ENCODE measurements around the gene HDAC2.
"Not testable (repeated sequence)": the region's sequence is repeated elsewhere in the genome, so short reads cannot be mapped to it uniquely, and the experiment has no call there.

Gene HDAC2

DNA sequence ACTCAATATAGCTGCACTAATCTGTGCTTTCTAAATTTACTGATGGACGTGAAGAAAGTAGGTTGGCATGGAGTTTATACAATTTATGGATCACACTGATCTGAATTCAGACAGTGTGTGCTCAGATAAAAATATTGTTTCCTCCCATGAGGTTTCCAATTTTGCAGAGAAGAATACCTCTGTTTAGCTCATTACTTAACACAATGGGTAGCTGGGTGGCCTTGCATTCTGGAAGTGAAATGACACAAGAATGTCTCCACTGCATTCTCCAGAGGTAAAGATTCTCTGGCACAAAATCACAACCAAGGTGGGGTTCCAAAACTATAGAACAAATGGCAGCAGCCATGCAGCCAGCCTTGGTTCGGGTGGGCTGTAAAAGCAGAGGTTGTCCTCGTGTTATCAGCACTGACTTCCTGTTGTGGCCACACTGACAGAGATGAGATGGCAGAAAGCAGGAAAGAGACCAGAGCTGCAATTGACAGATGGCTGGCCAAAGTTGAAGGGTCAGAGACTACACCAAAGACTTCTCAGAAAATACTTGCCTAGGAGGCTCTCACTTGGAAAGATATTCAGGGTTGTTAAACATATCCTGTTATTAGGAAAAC is 50.2 kb downstream of the HDAC2 start:
- no peak for DNase-seq (ENCODE audit: low read depth in 1 of 2, low spot score in 1 of 2)

- not testable (repeated sequence) for DNase-seq (ENCODE audit: low read depth in 1 of 2, low spot score in 1 of 2)
These were observed 60.7 kb downstream of the HDAC2 start for GRCh38 chr6:113910285-113910684.

DNA sequence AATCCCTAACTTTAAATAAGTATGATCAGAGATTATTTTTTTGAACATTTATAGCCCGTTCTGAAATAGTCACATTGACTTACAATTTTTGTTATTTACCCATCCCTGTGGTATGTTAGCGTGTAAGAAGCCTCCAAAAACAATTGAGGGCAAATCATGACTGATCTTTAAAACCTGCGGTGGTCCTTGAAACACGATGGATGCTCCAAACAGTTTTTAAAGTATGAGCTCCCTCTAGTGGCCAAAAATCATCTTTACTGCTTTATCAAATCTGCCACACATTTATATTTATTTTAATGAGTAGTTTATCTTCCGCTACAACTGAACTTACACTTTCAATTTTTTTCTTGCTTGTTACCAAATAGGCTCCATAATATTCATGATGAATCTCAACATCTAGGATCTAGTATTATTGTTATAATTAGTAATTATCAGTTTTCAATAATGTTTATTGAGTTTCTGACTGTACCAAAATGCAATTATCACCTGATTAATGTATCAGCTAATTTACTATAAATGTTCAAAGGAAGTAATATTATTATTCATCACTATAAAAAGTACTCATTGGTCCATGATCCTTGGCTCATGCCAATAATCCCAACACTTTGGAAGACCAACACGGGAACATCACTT is 61.6 kb downstream of the HDAC2 start:
- peak in 1 of 2 donors; percentile 24 for DNase-seq (ENCODE audit: low read depth in 1 of 2, low spot score in 1 of 2)

DNA sequence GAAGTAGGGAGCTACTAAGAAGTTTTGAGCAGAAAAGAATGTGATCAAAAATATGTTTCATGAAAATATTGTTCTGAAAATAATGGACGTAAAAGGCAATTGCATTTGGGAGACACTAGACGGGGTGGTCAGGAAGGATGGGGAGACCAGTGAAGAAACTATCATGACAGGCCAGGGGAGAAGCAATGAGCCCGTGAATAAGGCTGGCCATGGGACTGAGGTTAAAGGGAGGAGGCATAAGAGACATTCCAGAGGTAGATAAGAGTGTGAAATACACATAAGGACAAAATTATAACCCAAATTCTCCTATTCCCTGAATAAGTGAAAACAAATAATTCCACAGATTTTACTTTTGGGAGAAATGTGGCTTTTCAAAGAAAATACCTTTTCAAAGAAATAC is 62.1 kb downstream of the HDAC2 start:
- no peak for DNase-seq (ENCODE audit: low read depth in 1 of 2, low spot score in 1 of 2)

- no peak for DNase-seq (ENCODE audit: low read depth in 1 of 2, low spot score in 1 of 2)
These were observed 63.7 kb downstream of the HDAC2 start for GRCh38 chr6:113907102-113907815.

DNA sequence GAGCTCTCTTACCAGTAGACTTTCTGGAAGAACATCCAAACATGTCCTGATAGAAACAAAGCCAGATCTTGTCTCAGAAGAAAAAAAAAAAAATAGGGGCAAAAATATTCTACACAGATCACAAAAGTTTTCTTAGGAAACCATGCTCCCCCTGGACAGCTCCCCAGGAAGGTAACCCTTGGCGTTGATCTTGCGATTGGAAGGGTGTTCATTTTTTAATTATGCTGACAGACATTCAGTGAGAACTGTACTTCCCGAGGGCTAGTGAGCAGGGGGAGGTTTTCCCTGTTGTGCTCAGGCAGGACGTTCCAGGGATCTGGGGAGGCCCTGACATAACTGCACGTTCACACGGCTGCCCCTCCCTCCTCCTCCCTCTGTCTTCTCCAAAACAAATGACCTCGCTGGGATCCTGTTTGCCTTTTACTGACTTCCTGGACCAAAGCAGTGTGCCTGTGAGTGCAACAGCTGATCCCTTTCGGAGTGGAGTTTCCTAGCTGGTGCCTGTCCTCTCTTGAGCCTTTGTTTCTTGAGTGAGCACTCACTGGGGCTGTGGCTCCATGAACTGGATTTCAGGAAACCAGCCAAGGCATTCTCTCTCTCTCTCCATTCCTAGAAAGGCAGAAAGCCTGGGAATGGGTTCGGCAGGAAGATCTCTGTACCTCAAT is 67.2 kb downstream of the HDAC2 start:
- DNase-seq (ENCODE audit: low read depth in 1 of 2, low spot score in 1 of 2), result no peak

GRCh38 chr6:113901482-113901881 is 69.5 kb downstream of the HDAC2 start:
- DNase-seq (ENCODE audit: low read depth in 1 of 2, low spot score in 1 of 2), result no peak

- no peak for DNase-seq (ENCODE audit: low read depth in 1 of 2, low spot score in 1 of 2)
These were observed 76.0 kb downstream of the HDAC2 start for GRCh38 chr6:113894712-113895674.

DNA sequence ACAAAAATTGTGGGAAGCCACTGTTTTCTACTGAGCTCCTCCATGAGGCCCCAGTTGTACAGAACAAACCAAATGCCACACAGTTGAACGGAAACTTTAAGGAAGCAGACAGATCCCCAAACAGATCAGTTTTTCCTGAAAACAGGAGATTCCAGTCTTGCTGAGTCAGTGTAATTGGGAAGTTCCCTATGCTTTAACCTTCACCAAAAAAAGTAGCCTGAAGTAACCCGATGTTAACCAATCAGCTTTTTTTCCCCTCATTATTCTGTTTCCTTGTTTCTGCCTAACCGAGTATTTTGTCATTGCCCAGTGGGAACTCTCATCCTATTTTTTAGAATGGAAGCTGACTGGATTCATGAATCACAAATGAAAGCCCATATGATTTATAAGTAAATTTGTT is 77.1 kb downstream of the HDAC2 start:
- DNase-seq (ENCODE audit: low read depth in 1 of 2, low spot score in 1 of 2), result no peak

GRCh38 chr6:113893451-113893850 is 77.5 kb downstream of the HDAC2 start:
- DNase-seq (ENCODE audit: low read depth in 1 of 2, low spot score in 1 of 2), result no peak

- no peak for DNase-seq (ENCODE audit: low read depth in 1 of 2, low spot score in 1 of 2)
These were observed 81.9 kb downstream of the HDAC2 start for GRCh38 chr6:113888956-113889630.

- no peak for DNase-seq (ENCODE audit: low read depth in 1 of 2, low spot score in 1 of 2)
These were observed 82.5 kb downstream of the HDAC2 start for GRCh38 chr6:113888493-113888892.

DNA sequence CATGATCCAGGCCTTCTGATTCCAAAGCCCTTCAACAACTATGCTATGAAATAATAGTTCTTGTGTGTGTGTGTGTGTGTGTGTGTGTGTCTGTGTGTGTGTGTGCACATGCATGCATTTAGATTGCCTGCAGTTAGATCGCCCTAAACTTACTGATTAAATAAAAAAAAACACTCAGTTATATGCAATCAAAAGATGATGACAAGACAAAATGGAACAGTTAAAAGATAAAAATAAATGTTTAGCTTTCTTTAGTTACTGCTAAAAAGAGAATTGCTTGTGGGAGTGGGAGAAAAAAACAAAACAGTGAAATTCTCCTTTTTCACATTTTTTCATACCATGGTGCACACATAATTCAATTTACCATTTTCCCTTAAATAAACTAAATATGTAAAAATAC is 84.4 kb downstream of the HDAC2 start:
- DNase-seq (ENCODE audit: low read depth in 1 of 2, low spot score in 1 of 2), result no peak

DNA sequence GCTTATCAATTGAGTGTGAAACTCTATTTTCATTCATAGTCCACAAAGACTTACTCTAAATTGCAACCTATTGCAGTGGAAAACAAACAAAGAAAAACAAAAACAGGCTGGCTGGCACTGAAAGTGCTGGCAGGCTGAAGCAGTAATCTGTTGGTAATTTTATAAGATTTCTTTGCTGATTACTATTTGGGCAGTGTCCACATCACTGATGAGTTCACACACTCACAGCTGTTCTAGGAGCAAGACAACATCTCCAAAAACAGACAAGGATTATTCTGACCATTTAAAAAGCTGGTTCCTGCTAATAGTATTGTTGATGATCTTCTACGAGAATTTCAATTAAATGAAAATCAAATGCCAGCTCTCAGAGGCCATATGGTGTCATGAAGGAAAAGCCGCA is 86.9 kb downstream of the HDAC2 start:
- DNase-seq (ENCODE audit: low read depth in 1 of 2, low spot score in 1 of 2), result no peak
